Measurements from ENCODE around the gene SLC43A3. TPM values are rescaled to one million over a fixed set of nuclear protein-coding genes. Genes with fewer than 3 reads are reported as not detected.

SLC43A3 gene
- total and polyA plus RNA-seq, 5 donors = 20.7 to 37.0 (median 27.9) TPM

GRCh38 chr11:57440744-57441414, 14.0 kb upstream of the SLC43A3 start:
- Histone ChIP-seq H3K9me3 (ENCODE audit: control insufficient read depth, low read length) (no peaks in the 10 kb centered on the region), H3K4me1 (ENCODE audit: control insufficient read depth, insufficient read depth, low read length) (no peaks in the 10 kb centered on the region), H3K27me3 (ENCODE audit: control insufficient read depth, insufficient read depth) (no peaks in the 10 kb centered on the region), H3K4me3 (ENCODE audit: low read length) (no peak overlapping the region), H3K27ac (ENCODE audit: low read length) (no peak overlapping the region)
- no peak for ATAC-seq
- WGBS = 91% methylated on average over 4 of the region's 4 CpGs
- DNase-seq = no peak
- intact Hi-C loops (cut with DNase I) = no loop called here

- H3K9me3 ChIP-seq (ENCODE audit: control insufficient read depth, low read length) = no peaks in the 10 kb centered on the region
- no peak overlapping the region for H3K27ac ChIP-seq (ENCODE audit: low read length)
- DNase-seq (no peak), ATAC-seq (no peak)
- no peak overlapping the region for H3K4me3 ChIP-seq (ENCODE audit: low read length)
- H3K4me1 ChIP-seq (ENCODE audit: control insufficient read depth, insufficient read depth, low read length) = no peaks in the 10 kb centered on the region
- intact Hi-C loops (cut with DNase I) = no loop called here
- H3K27me3 ChIP-seq (ENCODE audit: control insufficient read depth, insufficient read depth) = no peaks in the 10 kb centered on the region
- WGBS = 76% methylated on average over 6 of the region's 6 CpGs
Observed at GRCh38 chr11:57439786-57440185, 12.9 kb upstream of the SLC43A3 start.

- no peaks in the 10 kb centered on the region for H3K9me3 ChIP-seq (ENCODE audit: control insufficient read depth, low read length)
- 90% methylated on average over 12 of the region's 12 CpGs for WGBS
- DNase-seq (no peak), ATAC-seq (no peak)
- no peaks in the 10 kb centered on the region for H3K4me1 ChIP-seq (ENCODE audit: control insufficient read depth, insufficient read depth, low read length)
- H3K4me3 ChIP-seq (ENCODE audit: low read length) = no peak overlapping the region
- H3K27me3 ChIP-seq (ENCODE audit: control insufficient read depth, insufficient read depth) = no peaks in the 10 kb centered on the region
- H3K27ac ChIP-seq (ENCODE audit: low read length) = no peak overlapping the region
- intact Hi-C loops (cut with DNase I) = no loop called here
Observed at GRCh38 chr11:57438345-57439285, 11.7 kb upstream of the SLC43A3 start.

GRCh38 chr11:57436031-57436430, 9.1 kb upstream of the SLC43A3 start:
- intact Hi-C loops (cut with DNase I) = no loop called here
- Histone ChIP-seq H3K9me3 (ENCODE audit: control insufficient read depth, low read length) (no peaks in the 10 kb centered on the region), H3K4me1 (ENCODE audit: control insufficient read depth, insufficient read depth, low read length) (no peaks in the 10 kb centered on the region), H3K27ac (ENCODE audit: low read length) (no peak overlapping the region), H3K27me3 (ENCODE audit: control insufficient read depth, insufficient read depth) (no peaks in the 10 kb centered on the region), H3K4me3 (ENCODE audit: low read length) (no peak overlapping the region)
- no peak for DNase-seq
- WGBS = 87% methylated on average over 7 of the region's 7 CpGs
- no peak for ATAC-seq

- intact Hi-C loops (cut with DNase I) = no loop called here
- H3K4me1 ChIP-seq (ENCODE audit: control insufficient read depth, insufficient read depth, low read length) = no peaks in the 10 kb centered on the region
- no peaks in the 10 kb centered on the region for H3K27me3 ChIP-seq (ENCODE audit: control insufficient read depth, insufficient read depth)
- 75% methylated on average over 15 of the region's 15 CpGs for WGBS
- no peaks in the 10 kb centered on the region for H3K9me3 ChIP-seq (ENCODE audit: control insufficient read depth, low read length)
- ATAC-seq = peak; percentile 70 to 76
- DNase-seq = no peak
- no peak overlapping the region for H3K27ac ChIP-seq (ENCODE audit: low read length)
- no peak overlapping the region for H3K4me3 ChIP-seq (ENCODE audit: low read length)
Observed at GRCh38 chr11:57434640-57435546, 8.0 kb upstream of the SLC43A3 start.

GRCh38 chr11:57432714-57433163, 5.8 kb upstream of the SLC43A3 start:
- Histone ChIP-seq H3K9me3 (ENCODE audit: control insufficient read depth, low read length) (no peaks in the 10 kb centered on the region), H3K4me3 (ENCODE audit: low read length) (no peak overlapping the region), H3K4me1 (ENCODE audit: control insufficient read depth, insufficient read depth, low read length) (peaks cover 6% of the 10 kb centered on the region), H3K27ac (ENCODE audit: low read length) (no peak overlapping the region), H3K27me3 (ENCODE audit: control insufficient read depth, insufficient read depth) (no peaks in the 10 kb centered on the region)
- DNase-seq (no peak), ATAC-seq (no peak)
- WGBS = 71% methylated on average over 7 of the region's 7 CpGs
- intact Hi-C loops (cut with DNase I) = no loop called here

- no peak overlapping the region for H3K27ac ChIP-seq (ENCODE audit: low read length)
Observed at GRCh38 chr11:57432149-57432561, 5.2 kb upstream of the SLC43A3 start.

GRCh38 chr11:57430952-57431351, 4.0 kb upstream of the SLC43A3 start:
- ATAC-seq (no peak), DNase-seq (no peak)
- intact Hi-C loops (cut with DNase I) = no loop called here
- WGBS = 95% methylated on average over 1 of the region's 1 CpG
- H3K9me3 ChIP-seq (ENCODE audit: control insufficient read depth, low read length) = no peaks in the 10 kb centered on the region
- H3K4me3 ChIP-seq (ENCODE audit: low read length) = no peak overlapping the region
- no peak overlapping the region for H3K27ac ChIP-seq (ENCODE audit: low read length)
- no peaks in the 10 kb centered on the region for H3K27me3 ChIP-seq (ENCODE audit: control insufficient read depth, insufficient read depth)
- H3K4me1 ChIP-seq (ENCODE audit: control insufficient read depth, insufficient read depth, low read length) = peaks cover 15% of the 10 kb centered on the region

More at GRCh38 chr11:57432149-57432561, 5.2 kb upstream of the SLC43A3 start:
- ATAC-seq (peak in 1 of 2 donors; percentile 3), DNase-seq (no peak)
- no peaks in the 10 kb centered on the region for H3K9me3 ChIP-seq (ENCODE audit: control insufficient read depth, low read length)
- 55% methylated on average over 5 of the region's 5 CpGs for WGBS
- H3K4me3 ChIP-seq (ENCODE audit: low read length) = no peak overlapping the region
- H3K4me1 ChIP-seq (ENCODE audit: control insufficient read depth, insufficient read depth, low read length) = peaks cover 8% of the 10 kb centered on the region
- intact Hi-C loops (cut with DNase I) = no loop called here
- no peaks in the 10 kb centered on the region for H3K27me3 ChIP-seq (ENCODE audit: control insufficient read depth, insufficient read depth)

- WGBS = 62% methylated on average over 4 of the region's 4 CpGs
- intact Hi-C loops (cut with DNase I) = no loop called here
- no peak overlapping the region for H3K27ac ChIP-seq (ENCODE audit: low read length)
- DNase-seq = no peak
- no peak overlapping the region for H3K4me3 ChIP-seq (ENCODE audit: low read length)
- H3K9me3 ChIP-seq (ENCODE audit: control insufficient read depth, low read length) = no peaks in the 10 kb centered on the region
- ATAC-seq = no peak
- H3K4me1 ChIP-seq (ENCODE audit: control insufficient read depth, insufficient read depth, low read length) = peaks cover 25% of the 10 kb centered on the region
- H3K27me3 ChIP-seq (ENCODE audit: control insufficient read depth, insufficient read depth) = no peaks in the 10 kb centered on the region
Observed at GRCh38 chr11:57429946-57430345, 3.0 kb upstream of the SLC43A3 start.

GRCh38 chr11:57428643-57429042, 1.7 kb upstream of the SLC43A3 start:
- intact Hi-C loops (cut with DNase I) = no loop called here
- 58% methylated on average over 5 of the region's 5 CpGs for WGBS
- no peak overlapping the region for H3K27ac ChIP-seq (ENCODE audit: low read length)

More at GRCh38 chr11:57428643-57429042, 1.7 kb upstream of the SLC43A3 start:
- Histone ChIP-seq H3K4me1 (ENCODE audit: control insufficient read depth, insufficient read depth, low read length) (peaks cover 35% of the 10 kb centered on the region), H3K27me3 (ENCODE audit: control insufficient read depth, insufficient read depth) (no peaks in the 10 kb centered on the region), H3K4me3 (ENCODE audit: low read length) (no peak overlapping the region), H3K9me3 (ENCODE audit: control insufficient read depth, low read length) (no peaks in the 10 kb centered on the region)
- ATAC-seq (no peak), DNase-seq (no peak)
